HG02763 (cell line): Measurements from ENCODE around the gene ZNF519.
"Not testable (repeated sequence)": the region's sequence is repeated elsewhere in the genome, so short reads cannot be mapped to it uniquely, and the experiment has no call there.

Experiments used
- ATAC-seq: cut with Tn5 transposase; IDR thresholded peaks from one replicate; pipeline ENCODE4 v1.9.1; 2021; ENCODE audit warnings: mild to moderate bottlenecking, moderate library complexity; ENCODE audit not compliant: unreplicated experiment

ZNF519 gene

DNA sequence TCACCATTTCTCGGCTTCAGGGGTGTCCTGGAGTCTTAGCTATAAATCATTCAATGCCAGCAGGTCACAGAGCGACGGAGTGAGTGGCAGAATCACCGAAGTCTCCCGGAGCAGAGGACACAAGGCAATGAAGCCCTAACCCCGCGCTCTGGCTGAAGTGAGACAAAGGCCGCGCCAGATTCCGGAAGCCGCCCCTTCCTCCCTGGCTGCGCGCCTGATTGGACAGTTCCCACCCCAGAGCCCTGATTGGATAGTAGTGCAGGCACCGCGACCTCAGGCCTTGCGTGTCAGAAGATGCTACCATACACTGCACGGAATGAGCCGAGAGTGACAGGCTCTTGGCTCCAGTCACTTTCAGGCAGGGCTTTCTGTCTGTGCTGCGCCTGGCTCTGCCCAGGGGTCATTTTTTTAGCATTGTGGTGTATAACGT, at the start of gene ZNF519:
TSS of gene ZNF519 (minus strand) at position 165 of the 430 bp plus-strand sequence. CDS start at position 7, 158 bp downstream.
- ATAC-seq: peak; percentile 100

- ATAC-seq: no peak
Observed at GRCh38 chr18:14179306-14179705, 47.1 kb upstream of the ZNF519 start.

DNA sequence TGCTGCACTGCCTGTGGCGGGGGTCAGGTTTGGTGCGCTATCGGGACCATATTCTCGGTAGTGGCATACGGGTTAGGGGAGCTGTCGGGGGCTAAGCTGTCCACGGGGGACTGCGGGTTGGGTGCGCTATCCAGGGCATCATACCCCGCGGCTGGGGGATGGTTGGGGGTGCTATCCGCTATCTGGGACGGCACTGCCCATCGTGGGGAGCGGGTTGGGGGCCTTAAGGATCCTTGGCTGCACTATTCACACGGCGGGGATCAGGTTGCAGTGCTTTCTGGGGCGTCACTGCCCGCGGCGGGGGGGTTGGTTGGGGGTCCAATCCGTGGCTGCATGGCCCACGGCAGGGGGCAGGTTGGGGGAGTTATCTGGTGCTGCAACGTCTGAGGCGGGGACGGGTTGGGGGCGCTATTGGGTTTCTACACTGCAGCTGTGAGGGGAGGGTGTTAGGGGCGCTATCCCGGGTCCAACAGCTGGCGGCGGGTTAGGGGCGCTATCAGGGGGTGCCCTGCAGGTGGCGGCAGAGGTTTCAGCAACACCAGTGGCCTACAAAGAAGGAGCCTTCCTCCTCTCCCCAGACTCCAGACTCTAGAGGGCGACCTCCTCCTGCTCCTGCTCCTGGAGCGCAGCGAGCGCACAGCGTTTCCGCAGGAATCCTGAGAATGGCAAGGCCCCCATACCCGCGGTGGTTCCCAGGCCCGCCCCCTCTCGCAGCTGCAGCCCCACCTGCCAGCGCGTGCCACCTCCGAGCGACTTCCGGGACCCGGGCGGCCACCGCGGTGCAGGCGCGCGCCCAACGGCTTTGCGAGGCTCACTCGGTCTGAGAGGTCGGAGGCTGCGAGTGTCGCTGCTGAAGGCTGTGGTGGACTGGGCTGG, 46.3 kb upstream of the ZNF519 start:
- ATAC-seq: peak; percentile 86

DNA sequence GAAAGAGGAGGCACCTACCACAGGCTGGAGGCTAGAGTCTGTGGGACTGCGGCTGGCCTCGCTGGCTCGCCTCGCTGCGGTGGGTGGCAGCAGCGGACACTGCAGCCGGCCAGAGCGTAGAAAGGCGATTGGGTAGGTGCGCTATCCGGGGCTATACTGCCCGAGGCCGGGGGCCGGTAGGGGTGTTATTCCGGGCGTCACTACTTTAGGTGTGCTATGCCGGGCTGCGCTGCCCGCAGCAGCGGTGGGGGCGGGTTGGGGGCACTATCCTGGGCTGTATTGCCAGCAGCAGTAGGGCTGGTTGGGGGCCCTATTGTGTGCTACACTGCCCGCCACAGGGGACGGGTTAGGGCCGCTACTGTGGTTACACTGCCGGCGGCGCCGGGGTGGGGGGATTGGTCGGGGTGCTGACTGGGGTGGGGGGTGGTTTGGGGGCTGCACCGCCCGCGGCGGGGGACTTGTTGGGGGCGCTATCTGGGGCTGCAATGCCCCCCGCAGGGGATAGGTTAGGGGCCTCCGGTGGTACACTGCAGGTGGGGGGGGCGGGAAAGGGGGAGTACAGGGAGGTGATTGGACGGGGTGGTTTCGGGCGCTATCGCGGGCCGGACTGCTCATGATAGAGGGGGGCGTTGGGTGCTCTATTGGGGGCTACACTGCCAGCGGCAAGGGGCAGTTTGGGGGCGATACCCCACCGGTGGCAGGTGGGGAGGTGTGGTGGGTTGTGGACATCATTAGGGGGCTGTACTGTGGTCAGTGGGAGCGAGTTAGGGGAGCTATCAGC, 45.5 kb upstream of the ZNF519 start:
- not testable (repeated sequence) for ATAC-seq

DNA sequence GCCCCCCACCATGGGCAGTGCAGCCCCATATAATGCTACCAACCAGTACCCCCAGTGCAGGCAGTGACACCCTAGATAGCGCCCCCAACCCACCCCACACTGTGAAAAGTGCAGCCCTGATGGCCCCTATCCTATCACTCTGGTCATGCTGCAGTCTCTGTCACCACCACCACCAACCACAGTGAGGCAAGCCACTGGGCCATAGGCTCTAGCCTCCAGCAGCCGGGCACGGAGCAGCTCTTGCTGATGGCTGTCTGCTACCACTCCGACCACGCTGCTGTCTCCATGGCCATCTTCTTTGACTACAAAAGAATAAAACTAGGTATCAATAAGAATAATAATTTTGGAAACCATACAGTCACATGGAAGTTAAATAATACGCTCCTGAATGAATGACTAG, 43.2 kb upstream of the ZNF519 start:
- not testable (repeated sequence) for ATAC-seq

- no peak for ATAC-seq
Observed at GRCh38 chr18:14174706-14175085, 42.5 kb upstream of the ZNF519 start.

GRCh38 chr18:14174002-14174705, 41.9 kb upstream of the ZNF519 start:
- not testable (repeated sequence) for ATAC-seq

DNA sequence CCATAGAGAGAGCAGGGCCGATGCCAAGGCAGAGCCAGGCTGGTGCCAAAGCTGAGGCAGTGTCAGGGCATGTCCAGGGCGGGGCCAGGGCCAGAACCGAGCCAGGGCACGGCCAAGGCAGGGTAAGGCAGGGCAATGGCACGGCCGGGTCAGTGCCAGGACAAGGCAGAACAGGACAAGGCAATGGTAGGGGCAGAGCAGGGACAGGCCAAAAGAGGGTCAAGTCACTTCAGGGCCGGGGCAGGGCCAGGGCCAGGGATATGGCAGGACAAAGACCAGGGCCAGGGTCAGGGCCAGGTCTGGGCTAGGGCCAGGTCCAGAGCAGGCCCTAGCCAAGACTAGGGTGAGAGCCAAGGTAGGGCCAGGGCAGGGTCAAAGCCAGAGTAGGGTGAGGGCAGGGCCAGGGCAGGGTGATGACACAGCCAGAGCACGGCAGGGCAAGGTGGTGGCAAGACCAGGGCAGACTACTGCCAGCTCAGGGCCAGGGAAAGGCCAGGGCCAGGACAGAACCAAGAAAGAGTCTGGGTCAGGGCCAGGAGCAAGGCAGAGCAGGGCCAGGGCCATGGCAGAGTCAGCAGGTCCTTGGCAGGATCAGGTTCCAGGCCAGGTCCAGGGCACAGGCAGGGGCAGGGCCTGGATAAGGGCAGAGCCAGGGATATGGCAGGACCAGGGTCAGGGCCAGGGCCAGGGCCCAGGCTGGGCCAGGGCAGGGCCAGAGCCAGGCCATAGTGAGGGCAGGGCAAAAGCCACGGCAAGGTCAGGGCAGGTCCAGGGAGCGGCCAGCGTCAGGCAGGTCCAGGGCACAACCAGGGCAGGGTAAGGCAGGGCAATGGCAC, 41.1 kb upstream of the ZNF519 start:
- not testable (repeated sequence) for ATAC-seq

- not testable (repeated sequence) for ATAC-seq
Observed at GRCh38 chr18:14172142-14173115, 40.2 kb upstream of the ZNF519 start.

DNA sequence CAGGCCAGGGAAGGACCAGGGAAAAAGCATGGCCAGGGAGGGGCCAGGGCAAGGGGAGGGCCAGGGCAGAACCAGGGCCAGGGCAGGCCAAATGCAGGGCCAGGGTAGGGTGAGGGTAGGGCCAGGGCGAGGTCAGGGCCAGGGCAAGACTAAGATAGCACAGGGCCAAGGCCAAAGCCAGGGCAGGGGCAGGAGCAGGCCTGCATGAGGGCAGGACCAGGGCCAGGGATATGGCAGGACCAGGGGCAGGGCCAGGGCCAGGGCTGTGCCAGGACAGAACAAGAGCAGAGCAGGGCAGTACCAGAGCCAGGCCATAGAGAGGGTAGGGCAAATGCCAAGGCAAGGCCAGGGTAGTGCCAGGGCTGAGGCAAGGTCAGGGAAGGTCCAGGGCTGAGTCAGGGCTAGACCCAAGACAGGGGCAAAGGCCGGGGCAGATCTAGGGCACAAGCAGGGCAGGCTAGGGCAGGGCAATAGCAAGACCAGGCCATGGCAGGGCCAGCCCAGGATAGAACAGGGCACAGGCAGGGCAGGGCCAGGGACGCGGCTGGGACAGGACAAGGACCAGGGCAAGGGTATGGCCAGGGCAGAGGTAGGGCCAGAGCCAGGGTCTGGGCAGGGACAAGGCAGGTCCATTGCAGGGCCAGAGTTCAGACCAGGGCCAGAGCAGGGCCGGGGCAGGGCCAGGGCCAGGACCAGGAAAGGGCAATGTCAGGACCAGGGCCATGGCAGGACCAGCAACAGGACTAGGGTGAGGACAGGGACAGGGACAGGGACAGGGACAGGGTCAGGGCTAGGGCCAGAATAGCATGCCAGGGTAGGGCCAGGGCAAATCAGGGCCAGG, 39.3 kb upstream of the ZNF519 start:
- ATAC-seq: not testable (repeated sequence)

GRCh38 chr18:14170367-14171036, 38.3 kb upstream of the ZNF519 start:
- ATAC-seq: not testable (repeated sequence)

GRCh38 chr18:14162915-14163314, 30.7 kb upstream of the ZNF519 start:
- ATAC-seq: not testable (repeated sequence)

- ATAC-seq: not testable (repeated sequence)
Observed at GRCh38 chr18:14151564-14152113, 19.4 kb upstream of the ZNF519 start.

DNA sequence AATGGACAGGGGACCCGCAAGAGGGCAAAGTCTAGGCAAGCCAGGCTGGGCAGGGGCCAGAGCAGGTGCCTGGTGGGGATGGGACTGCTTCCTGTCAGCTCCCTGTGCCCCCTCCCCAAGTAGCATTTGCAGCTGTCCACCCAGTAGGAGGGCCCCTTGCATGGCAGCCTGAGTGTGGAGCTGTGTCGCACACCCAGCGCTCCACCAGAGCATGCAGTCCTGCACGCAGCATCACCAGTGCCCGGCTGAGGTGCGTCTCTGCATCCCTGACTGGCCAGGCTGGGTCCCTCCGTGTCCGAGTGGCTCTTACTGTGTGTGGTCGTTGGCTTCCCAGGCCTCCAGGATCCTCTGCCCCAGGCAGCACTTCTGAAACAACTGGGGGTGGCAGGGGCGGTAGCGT, 18.5 kb upstream of the ZNF519 start:
- not testable (repeated sequence) for ATAC-seq

DNA sequence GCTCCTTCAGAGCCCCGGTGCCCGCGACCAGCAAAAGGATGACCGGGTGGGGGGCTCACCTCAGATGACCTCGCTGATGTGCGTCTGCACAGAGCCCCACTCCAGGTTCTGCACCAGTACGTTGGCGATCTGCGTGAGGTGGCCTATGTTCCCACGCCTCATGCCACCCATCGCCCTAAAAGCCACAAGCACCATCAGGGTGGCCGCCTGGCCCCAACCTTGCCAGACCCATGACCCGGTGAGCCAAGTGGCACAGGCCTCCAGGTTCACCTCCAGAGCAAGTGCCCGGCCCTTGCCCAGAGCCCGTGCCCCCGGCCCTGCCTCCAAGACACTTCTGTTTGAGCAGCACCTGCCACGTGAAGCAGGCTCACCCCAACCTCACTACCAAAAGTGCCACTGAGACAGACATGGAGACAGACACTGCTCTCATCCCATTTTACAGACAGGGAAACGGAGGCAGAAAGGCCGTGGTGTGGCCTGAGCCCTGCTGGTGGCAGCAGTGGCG, 17.7 kb upstream of the ZNF519 start:
- ATAC-seq: not testable (repeated sequence)

DNA sequence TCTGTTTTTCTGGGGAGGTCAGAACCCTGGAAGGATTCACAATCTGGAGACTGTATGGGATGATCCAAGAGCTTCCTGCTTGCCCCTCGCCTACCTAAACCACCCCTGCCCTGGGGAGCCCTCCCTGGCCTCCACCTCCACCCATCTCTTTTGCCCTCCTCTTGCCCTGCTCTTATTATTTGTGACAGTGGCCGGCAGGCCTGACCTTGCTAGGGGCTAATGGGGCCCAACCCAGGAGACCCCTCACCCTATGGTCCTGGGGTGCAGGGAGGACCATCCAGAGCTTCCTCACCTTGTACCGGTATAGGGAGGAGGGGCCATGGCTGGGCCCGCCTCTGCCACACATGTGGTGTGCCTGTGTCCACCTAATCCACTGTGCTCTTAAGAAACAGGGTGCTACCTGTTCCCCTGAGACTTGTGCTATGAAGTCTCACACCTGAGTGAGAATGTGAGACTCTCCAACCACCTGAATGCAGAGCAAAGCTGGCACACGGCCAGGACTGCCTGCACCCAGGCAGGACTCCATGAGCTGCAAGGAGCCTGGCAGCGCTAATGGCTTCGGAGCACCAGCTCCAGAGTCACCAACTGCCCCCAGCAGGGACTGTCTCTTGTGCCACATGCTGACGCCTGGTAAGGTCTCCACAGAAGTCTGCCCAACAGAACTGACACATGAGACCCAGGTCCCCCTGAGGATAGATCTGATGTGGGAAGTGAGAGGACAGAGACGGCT, 17.1 kb upstream of the ZNF519 start:
- ATAC-seq: not testable (repeated sequence)
